Stimulated activated CD4-positive, alpha-beta T cell treated with anti-CD3 and anti-CD28 coated beads, Interleukin-2, amount 100 ng/mL, for 48 hours (primary cell): ENCODE data around the gene GOLGA3.
"Not testable (repeated sequence)": the region's sequence is repeated elsewhere in the genome, so short reads cannot be mapped to it uniquely, and the experiment has no call there.

ENCODE experiments used
- DNase-seq, 2 donors: peaks; one replicate each; pipeline ENCODE4 v3.0.0-alpha.2; 2020

The GOLGA3 gene

GRCh38 chr12:132814232-132814631, 14.4 kb downstream of the GOLGA3 start:
- no peak for DNase-seq

- DNase-seq = no peak
These were observed 15.2 kb downstream of the GOLGA3 start for GRCh38 chr12:132813443-132813842.

- no peak for DNase-seq
These were observed 15.9 kb downstream of the GOLGA3 start for GRCh38 chr12:132812631-132813305.

- peak; percentile 12 to 19 for DNase-seq
These were observed 19.3 kb downstream of the GOLGA3 start for GRCh38 chr12:132809391-132809790.

GRCh38 chr12:132807295-132808092, 21.2 kb downstream of the GOLGA3 start:
- DNase-seq = no peak

GRCh38 chr12:132806857-132807256, 21.8 kb downstream of the GOLGA3 start:
- peak; percentile 9 to 26 for DNase-seq

GRCh38 chr12:132804426-132804861, 24.2 kb downstream of the GOLGA3 start:
- no peak for DNase-seq

GRCh38 chr12:132803888-132804287, 24.8 kb downstream of the GOLGA3 start:
- no peak for DNase-seq

- DNase-seq = no peak
These were observed 25.5 kb downstream of the GOLGA3 start for GRCh38 chr12:132803125-132803524.

GRCh38 chr12:132801741-132802140, 26.9 kb downstream of the GOLGA3 start:
- DNase-seq = no peak

GRCh38 chr12:132798836-132799235, 29.8 kb downstream of the GOLGA3 start:
- no peak for DNase-seq

GRCh38 chr12:132797820-132798570, 30.7 kb downstream of the GOLGA3 start:
- no peak for DNase-seq

- no peak for DNase-seq
These were observed 32.8 kb downstream of the GOLGA3 start for GRCh38 chr12:132795847-132796246.

GRCh38 chr12:132791940-132792339, 36.7 kb downstream of the GOLGA3 start:
- not testable (repeated sequence) for DNase-seq

- DNase-seq = no peak
These were observed 39.6 kb downstream of the GOLGA3 start for GRCh38 chr12:132789099-132789471.

- DNase-seq = no peak
These were observed 40.1 kb downstream of the GOLGA3 start for GRCh38 chr12:132788375-132789098.

- no peak for DNase-seq
These were observed 40.8 kb downstream of the GOLGA3 start for GRCh38 chr12:132787877-132788276.

GRCh38 chr12:132786192-132786591, 42.5 kb downstream of the GOLGA3 start:
- DNase-seq = no peak

- no peak for DNase-seq
These were observed 44.1 kb downstream of the GOLGA3 start for GRCh38 chr12:132784580-132784979.

GRCh38 chr12:132783917-132784531, 44.6 kb downstream of the GOLGA3 start:
- no peak for DNase-seq

- DNase-seq = no peak
These were observed 46.7 kb downstream of the GOLGA3 start for GRCh38 chr12:132781938-132782337.

GRCh38 chr12:132779781-132780353, 48.8 kb downstream of the GOLGA3 start:
- no peak for DNase-seq
